CD4-positive, alpha-beta T cell treated with Interleukin-21 for 1 hour (primary cell): ENCODE results near the gene URM1.

ENCODE experiments used
- DNase-seq: peaks from one replicate; pipeline ENCODE4 v3.0.0-alpha.2; 2020

URM1 gene

DNA sequence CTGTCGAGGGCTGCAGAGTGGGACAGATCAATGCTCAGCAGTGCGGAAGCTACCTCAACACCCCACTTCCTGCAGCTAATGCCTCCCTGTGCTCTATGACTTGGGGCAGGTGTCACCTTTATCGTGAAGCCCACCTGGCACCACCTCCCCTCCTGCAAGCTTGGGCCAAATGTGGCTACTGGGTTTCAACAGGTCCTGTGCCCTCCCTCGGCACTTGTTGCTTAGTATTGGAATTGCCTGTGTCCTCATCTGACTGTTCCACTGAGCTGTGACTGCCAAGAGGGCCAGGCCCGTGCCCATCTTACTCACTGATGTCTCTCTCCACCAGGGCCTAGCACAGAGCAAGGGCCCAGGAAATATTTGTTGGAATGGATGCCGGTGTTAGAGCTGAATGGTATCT is 21.4 kb upstream of the URM1 start:
- DNase-seq = no peak

DNA sequence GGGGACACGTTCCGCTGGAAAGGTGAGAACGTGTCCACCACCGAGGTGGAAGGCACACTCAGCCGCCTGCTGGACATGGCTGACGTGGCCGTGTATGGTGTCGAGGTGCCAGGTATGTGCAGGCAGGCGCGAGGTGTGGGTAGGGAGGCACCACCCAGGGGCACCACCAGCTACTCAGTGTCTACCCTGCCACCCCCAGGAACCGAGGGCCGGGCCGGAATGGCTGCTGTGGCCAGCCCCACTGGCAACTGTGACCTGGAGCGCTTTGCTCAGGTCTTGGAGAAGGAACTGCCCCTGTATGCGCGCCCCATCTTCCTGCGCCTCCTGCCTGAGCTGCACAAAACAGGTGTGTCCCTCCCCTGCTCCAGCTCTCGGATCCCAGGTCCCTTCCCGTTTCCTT is 15.7 kb upstream of the URM1 start:
- DNase-seq = no peak

DNA sequence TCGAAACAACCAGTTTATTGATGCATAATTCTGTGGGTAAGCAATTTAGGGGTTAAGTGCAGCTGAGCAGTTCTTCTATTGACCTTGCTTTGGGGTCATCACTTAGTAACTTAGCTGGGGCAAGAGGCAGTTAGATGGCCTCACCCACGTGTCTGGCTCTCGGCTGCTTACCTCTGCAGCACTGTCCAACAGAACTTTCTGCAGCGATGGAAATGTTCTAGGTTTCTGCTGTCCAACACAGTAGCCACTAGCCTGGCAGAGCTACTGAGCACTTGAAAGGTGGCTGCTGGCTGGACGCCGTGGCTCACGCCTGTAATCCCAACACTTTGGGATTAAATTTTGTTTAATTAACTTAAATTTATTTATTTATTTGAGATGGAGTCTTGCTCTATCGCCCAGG is 13.1 kb upstream of the URM1 start:
- DNase-seq = no peak

DNA sequence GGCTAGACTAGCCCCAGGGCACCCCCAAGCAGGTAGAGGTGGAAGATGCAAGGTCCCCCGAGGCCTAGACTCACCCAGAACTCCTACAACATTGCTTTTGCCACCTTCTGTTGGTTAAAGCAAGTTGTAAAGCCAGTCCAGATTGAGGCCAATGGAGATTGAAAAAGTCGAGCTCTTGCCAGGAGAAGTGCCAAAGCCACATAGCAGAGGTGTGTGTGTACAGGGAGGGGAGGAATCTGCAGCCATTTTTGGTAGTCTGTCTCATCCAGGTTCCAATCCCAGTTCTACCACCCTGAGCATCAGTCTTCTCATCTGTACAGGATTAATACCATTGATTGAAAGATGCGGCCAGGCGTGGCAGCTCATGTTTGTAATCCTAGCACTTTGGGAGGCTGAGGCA is 12.3 kb upstream of the URM1 start:
- DNase-seq = no peak

GRCh38 chr9:128360826-128361225 is 10.3 kb upstream of the URM1 start:
- DNase-seq = no peak

GRCh38 chr9:128361296-128361985 is 9.7 kb upstream of the URM1 start:
- no peak for DNase-seq

DNA sequence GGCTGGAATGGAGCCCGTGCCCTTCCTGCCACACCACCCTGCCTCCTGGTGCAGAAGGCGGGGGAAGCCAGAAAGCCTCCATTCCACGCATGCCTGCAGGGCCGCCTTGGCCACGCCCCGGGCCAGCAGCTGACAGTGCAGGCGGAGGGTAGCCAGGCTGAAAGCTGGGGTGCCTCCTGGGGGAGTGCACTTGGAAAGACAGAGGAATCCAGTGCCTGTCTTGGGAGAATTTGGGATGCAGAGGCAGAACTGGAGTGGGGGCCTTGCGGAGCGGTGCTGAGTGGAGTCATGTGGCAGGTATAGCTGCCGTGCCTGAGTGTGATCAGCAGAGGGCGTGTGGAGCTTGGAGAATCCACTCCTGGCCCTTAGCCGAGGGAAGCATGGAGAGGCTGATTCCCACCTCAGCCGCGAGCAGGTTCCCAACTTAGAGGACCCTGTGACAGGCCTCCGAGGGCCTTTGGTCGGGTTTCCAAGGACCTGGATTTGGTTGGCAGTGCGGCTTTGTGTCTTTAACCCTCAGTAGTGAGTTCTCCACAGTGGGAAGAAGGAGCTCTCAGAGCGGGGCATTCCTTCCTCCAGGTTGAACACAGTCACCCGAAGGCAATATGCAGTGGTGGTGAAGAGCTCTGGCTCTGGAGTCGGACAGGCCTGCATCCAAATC is 9.1 kb upstream of the URM1 start:
- peak; percentile 67 for DNase-seq

- DNase-seq = no peak
Observed at GRCh38 chr9:128362774-128363173, 8.4 kb upstream of the URM1 start.

DNA sequence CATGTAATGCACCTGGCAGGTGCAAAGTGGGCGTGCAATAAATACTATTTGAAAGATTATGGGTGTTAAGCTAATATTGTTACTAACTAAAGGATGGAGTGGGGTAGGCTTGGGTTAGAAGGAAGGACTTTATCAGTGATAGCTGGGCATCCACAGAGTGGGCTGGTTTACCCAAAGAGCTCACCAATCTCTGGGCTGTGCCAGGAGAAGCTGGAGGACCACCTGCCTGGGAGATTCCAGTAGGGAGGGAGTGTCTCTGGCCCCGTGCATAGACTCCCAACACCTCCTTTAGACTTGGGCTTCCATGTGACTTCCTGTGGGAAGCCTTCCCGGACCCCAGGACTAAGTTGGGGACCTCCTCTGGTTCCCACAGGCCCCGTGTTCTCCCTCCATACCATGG is 5.6 kb upstream of the URM1 start:
- DNase-seq = no peak

DNA sequence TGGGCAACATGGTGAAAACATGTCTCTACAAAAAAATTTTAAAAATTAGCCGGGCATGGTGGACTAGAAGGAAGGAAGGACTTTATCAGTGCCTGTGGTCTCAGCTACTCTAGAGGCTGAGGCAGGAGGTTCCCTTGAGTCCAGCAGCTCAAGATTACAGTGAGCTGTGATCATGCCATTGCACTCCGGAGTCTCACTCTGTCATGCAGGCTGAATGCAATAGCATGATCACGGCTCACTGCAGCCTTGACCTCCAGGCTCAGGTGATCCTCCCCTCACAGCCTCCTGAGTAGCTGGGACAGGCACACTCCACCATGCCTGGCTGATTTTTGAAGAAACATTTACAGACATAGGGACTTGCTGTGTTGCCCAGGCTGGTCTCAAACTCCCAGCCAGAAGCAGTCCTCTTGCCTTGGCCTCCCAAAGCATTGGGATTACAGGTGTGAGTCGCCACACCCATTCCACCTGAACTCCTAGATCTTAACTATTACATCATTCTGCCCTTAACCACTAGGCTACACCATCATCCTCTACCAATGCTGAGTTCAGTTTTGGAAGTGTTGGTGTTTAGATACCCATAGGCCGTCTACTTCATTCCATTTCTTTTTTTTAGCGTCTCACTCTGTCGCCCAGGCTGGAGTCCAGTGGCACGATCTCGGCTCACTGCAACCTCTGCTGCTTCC is 2.0 kb upstream of the URM1 start:
- DNase-seq = no peak

DNA sequence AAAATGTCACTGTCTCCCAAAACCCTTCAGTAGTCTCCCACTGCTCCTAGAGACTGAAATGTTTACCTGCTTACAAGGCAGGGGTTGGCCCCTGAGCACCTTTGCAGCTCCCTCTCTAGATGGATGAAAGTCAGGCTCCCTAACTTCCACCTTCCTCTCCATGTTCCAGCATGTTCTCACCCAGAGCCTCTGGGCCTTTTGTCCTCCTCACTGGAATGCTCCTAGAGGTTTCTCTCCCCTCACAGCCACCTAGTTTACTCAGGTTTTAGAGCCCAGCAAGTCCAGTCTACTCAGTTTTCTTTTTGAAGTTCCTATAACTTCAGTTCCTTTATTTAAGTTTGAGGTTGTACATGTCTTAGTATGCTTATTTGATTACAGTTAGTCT is 815 bp upstream of the URM1 start:
- no peak for DNase-seq

DNA sequence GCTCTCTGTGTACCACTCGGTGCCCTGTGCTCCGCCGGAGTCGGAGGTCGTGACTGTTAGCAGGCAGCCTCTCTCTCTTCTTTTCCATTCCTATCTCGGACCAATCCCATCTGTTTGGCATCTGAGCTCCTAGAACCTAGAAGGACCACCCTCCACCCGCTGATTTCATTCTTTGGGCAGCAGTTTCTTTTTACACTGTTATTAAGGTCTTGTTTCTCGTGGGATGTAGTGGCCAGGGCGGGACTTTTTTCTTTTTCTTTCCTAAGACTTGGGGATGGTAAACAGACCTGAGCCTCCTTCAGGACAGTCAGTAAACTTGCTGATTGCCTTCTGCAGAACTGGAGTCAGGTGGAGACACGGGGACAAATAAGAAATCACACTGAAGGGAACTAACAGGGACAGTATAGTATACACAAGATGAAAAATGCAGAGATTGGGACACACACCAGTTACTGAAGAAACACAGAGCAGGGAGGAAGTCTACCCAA is 500 bp downstream of the URM1 start:
- DNase-seq = no peak

DNA sequence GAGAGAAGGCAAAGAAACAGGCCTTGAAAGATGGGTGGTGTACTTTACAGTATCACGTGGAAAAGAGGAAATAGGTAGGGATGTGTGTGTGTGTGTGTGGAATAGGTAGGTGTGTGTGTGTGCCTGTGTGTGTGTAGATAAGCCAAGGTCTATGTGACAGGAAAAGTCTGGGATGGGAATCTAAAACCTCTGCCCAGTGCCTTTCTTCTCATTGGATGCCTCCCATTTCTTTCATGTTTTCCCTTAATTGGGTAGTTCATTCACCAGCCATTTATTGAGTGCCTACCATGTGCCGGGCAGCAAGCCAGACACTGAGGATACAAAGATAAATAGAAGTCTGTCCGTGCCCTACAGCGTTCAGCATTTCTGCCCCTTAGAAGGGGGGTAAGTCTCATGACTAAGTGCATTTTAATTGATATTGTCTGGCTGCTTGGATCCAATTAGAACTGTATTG is 1.0 kb downstream of the URM1 start:
- DNase-seq = no peak

DNA sequence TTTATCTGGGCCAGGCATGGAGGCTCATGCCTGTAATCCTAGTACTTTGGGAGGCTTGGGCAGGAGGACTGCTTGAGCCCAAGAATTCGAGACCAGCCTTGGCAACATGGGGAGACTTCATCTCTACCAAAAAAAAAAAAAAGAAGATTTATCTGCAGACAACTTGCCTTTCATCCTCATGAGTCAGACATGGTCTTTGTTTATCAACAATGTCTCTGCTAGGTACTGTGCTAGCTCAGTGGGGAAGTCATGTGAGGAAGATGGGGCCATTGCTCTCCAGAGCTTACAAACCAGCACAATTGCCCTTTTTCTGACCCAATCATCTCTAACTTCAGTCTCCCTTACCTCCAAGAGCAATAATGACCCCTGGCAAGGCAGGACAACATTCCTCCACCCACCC is 1.6 kb downstream of the URM1 start:
- DNase-seq = no peak

GRCh38 chr9:128374221-128374675 is 3.1 kb downstream of the URM1 start:
- no peak for DNase-seq

GRCh38 chr9:128375865-128376264 is 4.7 kb downstream of the URM1 start:
- no peak for DNase-seq

DNA sequence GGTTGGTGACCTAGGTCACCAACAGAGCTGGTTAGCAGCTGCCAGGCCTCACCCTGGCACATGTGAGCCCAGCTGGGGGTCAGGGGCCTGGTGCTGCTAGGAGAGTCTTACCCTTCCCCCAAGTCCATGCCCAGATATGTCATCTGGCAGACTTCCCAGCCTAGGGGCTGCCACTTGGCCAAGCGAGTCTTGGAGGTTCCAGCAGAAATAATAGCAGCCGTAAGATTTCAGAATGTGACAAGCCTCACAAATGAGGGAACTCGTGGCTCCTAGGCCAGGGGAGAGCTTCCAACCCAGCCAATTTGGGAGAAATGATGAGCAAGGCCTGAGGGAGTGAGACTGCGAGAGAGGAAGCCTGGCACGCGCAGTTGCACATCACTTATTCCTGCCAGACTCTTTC is 11.1 kb downstream of the URM1 start:
- DNase-seq = no peak

DNA sequence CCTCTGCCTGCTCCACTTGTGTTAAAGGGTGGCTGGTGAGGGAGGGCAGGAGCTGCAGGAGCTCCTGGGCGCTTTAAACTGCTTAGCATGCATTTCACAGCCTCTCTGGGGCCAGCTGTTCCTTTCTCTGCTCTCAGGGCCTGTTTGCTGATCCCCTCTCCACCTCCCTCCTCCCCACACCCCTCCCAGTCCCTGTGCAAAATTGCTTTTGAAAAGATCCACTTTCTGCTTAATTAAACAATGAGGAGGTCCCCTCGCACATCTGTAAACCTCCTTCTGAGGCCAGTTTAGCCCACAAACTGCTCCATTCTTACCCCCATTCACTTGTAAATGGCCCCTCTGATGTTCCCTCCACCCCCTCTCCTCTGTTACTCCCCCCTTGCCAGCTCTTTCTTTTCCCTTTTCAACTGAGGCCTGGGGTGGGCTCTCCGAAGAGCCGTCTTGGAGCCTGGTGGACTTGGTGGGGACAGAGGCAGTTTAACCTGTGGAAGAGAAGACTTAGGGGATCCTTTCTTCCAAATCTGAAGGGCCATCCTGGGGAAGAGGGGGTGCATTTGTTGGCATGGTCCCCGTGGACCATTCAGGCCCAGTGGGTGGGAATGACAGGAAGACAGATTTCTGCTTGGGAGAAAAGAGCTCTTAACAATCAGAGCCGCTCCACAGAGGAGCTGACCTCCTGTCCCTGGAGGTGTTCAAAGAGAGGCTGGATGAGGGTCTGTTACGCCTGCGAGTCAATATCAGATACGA is 12.0 kb downstream of the URM1 start:
- no peak for DNase-seq

DNA sequence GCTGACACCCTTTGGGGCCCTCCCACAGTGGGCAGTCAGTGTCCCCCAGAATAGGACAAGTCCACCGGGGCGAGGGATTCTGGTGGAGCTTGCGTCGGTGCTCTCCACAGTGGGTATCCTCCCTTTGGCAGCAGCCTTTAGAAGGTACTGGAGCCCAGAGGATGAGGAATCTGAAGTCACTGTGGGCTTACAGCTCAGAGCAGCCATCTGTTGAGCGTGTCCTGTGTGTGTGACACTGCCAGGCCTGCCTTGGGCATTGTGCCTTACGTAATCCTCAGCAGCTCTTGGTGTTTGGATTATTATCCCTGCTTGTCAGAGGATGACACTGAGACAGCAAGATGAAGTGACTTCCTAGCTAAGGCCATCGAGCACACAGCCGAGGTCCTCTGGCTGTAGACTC is 12.6 kb downstream of the URM1 start:
- no peak for DNase-seq

GRCh38 chr9:128384801-128385495 is 13.8 kb downstream of the URM1 start:
- no peak for DNase-seq

- no peak for DNase-seq
Observed at GRCh38 chr9:128385496-128386460, 14.6 kb downstream of the URM1 start.
